GM12878 (cell line): ENCODE results near the gene RBMS1. TPM values are rescaled to one million over a fixed set of nuclear protein-coding genes. Genes with fewer than 3 reads are reported as not detected.

ENCODE experiments used
- ATAC-seq: fragments of 200-7000 bp; cut with Tn5 transposase; 3 replicates; pipeline ENCODE4 v1.9.1; 2020; ENCODE audit warnings: mild to moderate bottlenecking, moderate library complexity
- BruUV-seq: library from RNA; stranded (reverse); fragments of 400-500 nt; replicated peaks from 2 replicates; lab custom pipeline; 2021; lab: Mats Ljungman, UMichigan
- CTCF ChIA-PET: fragments of 300-600 bp; sonication (Branson Sonifier 250); formaldehyde crosslinking; extraction: SDS; loops from one replicate; lab custom pipeline; 2021; ENCODE audit warnings: inconsistent platforms; lab: Yijun Ruan, JAX
- POLR2A ChIA-PET: fragments of 350-600 bp; formaldehyde crosslinking; extraction: SDS; loops from one replicate; lab custom pipeline; 2021; ENCODE audit warnings: inconsistent platforms; lab: Charles Lee
- RAD21 ChIA-PET: fragments of 300-600 bp; sonication (Branson Sonifier 250); formaldehyde crosslinking; loops from one replicate; lab custom pipeline; 2023; ENCODE audit warnings: antibody characterized with exemption; ENCODE audit not compliant: unreplicated experiment; lab: Charles Lee
- SMC1A ChIA-PET: fragments of 300-600 bp; sonication (Branson Sonifier 250); formaldehyde crosslinking; loops from one replicate; lab custom pipeline; 2023; ENCODE audit not compliant: unreplicated experiment, uncharacterized antibody; lab: Charles Lee
- DNase-seq: peaks from one replicate; pipeline ENCODE4 v3.0.0-alpha.2; 2011; ENCODE audit warnings: low read depth, low spot score
- FAIRE-seq: peaks from 3 replicates; lab custom pipeline; 2011; peaks lifted over from hg19 to GRCh38; lab: Jason Lieb, UNC
- H2AFZ ChIP-seq: 2 replicates; pipeline ENCODE4 v1.6.0; 2011; ENCODE audit warnings: low read depth, low read length, control low read depth; ENCODE audit not compliant: control insufficient read depth
- H3K27ac ChIP-seq: 2 replicates; pipeline ENCODE4 v1.5.1; 2011; ENCODE audit warnings: control low read depth; ENCODE audit not compliant: control insufficient read depth, insufficient read depth
- H3K27me3 ChIP-seq, 2 experiments: replicated peaks in 1 of 2; 2 replicates each; pipeline versions ENCODE4 v1.6.0 to v1.6.1; 2011; ENCODE audit warnings: low read length in 1 of 2; ENCODE audit not compliant: control insufficient read depth in 2 of 2, insufficient read depth in 2 of 2
- H3K36me3 ChIP-seq, 2 experiments: 2 replicates each; pipeline ENCODE4 v1.5.1; 2011; ENCODE audit warnings: low read length in 1 of 2; ENCODE audit not compliant: control insufficient read depth in 2 of 2, insufficient read depth in 2 of 2
- H3K4me1 ChIP-seq: 2 replicates; pipeline ENCODE4 v1.6.1; 2011; ENCODE audit warnings: mild to moderate bottlenecking, low read length, moderate library complexity, mixed read lengths; ENCODE audit not compliant: control insufficient read depth, insufficient read depth
- H3K4me2 ChIP-seq: 2 replicates; pipeline ENCODE4 v1.6.0; 2011; ENCODE audit warnings: control low read depth; ENCODE audit not compliant: control insufficient read depth, insufficient read depth
- H3K4me3 ChIP-seq: fragments of 200-600 bp; sonication (generic); 2 replicates; pipeline ENCODE4 v1.5.1; 2016
- H3K79me2 ChIP-seq: 2 replicates; pipeline ENCODE4 v1.6.0; 2011; ENCODE audit warnings: low read length; ENCODE audit not compliant: control insufficient read depth, insufficient read depth
- H3K9ac ChIP-seq: 2 replicates; pipeline ENCODE4 v1.8.0; 2011; ENCODE audit warnings: low read length, control low read depth, mixed read lengths; ENCODE audit not compliant: control insufficient read depth, insufficient read depth
- H3K9me3 ChIP-seq: replicated peaks from 3 replicates; pipeline ENCODE4 v1.5.1; 2011; ENCODE audit warnings: mild to moderate bottlenecking, low read length; ENCODE audit not compliant: control insufficient read depth, insufficient read depth
- H4K20me1 ChIP-seq: 2 replicates; pipeline ENCODE4 v1.6.0; 2011; ENCODE audit not compliant: control insufficient read depth, insufficient read depth
- BACH1 ChIP-seq: fragments of 450-650 bp; IDR thresholded peaks from 2 replicates; pipeline ENCODE4 v1.6.1; 2017; ENCODE audit warnings: mild to moderate bottlenecking, borderline replicate concordance
- ESRRA ChIP-seq: IDR thresholded peaks from 2 replicates; pipeline ENCODE4 v1.6.1; 2012; ENCODE audit warnings: mild to moderate bottlenecking, low read length, improper control_type of control experiment
- HDGF ChIP-seq: fragments of 450-650 bp; IDR thresholded peaks from 2 replicates; pipeline ENCODE4 v1.6.1; 2016; ENCODE audit warnings: antibody characterized with exemption
- LARP7 ChIP-seq: fragments of 450-650 bp; IDR thresholded peaks from 2 replicates; pipeline ENCODE4 v1.6.1; 2017; ENCODE audit warnings: mild to moderate bottlenecking
- MEF2B ChIP-seq: fragments of 450-650 bp; IDR thresholded peaks from 2 replicates; pipeline ENCODE4 v1.6.1; 2018; ENCODE audit warnings: mild to moderate bottlenecking, moderate library complexity; ENCODE audit not compliant: partially characterized antibody, poor library complexity, severe bottlenecking
- MYC ChIP-seq: IDR thresholded peaks from 2 replicates; pipeline ENCODE4 v1.6.1; 2011; ENCODE audit warnings: mild to moderate bottlenecking, low read length, moderate library complexity, inconsistent platforms; ENCODE audit not compliant: insufficient read depth, insufficient replicate concordance, insufficient read length, severe bottlenecking
- NBN ChIP-seq: fragments of 450-650 bp; IDR thresholded peaks from 2 replicates; pipeline ENCODE4 v1.6.1; 2016
- RAD21 ChIP-seq: IDR thresholded peaks from 2 replicates; pipeline ENCODE4 v1.6.1; 2011; ENCODE audit warnings: mild to moderate bottlenecking, low read depth, low read length, moderate library complexity; ENCODE audit not compliant: insufficient read depth
- RB1 ChIP-seq: fragments of 450-650 bp; formaldehyde crosslinking; IDR thresholded peaks from 2 replicates; pipeline ENCODE4 v1.6.1; 2017; ENCODE audit warnings: mild to moderate bottlenecking, borderline replicate concordance
- SP1 ChIP-seq: IDR thresholded peaks from one replicate; pipeline ENCODE4 v1.6.1; 2011; ENCODE audit warnings: low read depth, low read length
- STAT1 ChIP-seq: fragments of 450-650 bp; conservative IDR thresholded peaks from 2 replicates; pipeline ENCODE4 v1.6.1; 2014; ENCODE audit warnings: antibody characterized with exemption, mild to moderate bottlenecking
- WGBS: methylation state at CpG from one replicate; pipeline ENCODE4 v1.1.6; 2016; ENCODE audit warnings: low lambda C conversion rate; ENCODE audit not compliant: insufficient replicate concordance, insufficient coverage; ENCODE audit errors: missing lambda C conversion rate; 5-methylcytosine and 5-hydroxymethylcytosine counted together
- in situ Hi-C: fragments of 300-500 bp; cut with MboI; formaldehyde crosslinking; loops from 9 replicates; pipeline ENCODE4 v1.14.3; 2018; ENCODE audit warnings: mixed read lengths
- intact Hi-C: fragments of 100-400 bp; cut with micrococcal nuclease; formaldehyde crosslinking; loops from one replicate; pipeline ENCODE4 v1.14.2; 2022; ENCODE audit not compliant: unreplicated experiment
- polyA plus RNA-seq, 11 experiments: library from polyadenylated mRNA; depleted of rRNA in 4 of 11; unstranded in 6 of 11; stranded (reverse) in 5 of 11; fragments of >200 nt; fragmentation: Nextera tagmentation in 4 of 11; fragmentation: Illumina TruSeq in 1 of 11; extraction: Ambion mirVana in 4 of 11; extraction: Trizol in 1 of 11; gene quantifications; 1 replicate in 1 of 11; 2 replicates in 10 of 11; pipeline versions ENCODE4 v1.2.1 to v1.2.3, GENCODE V29; 2011 to 2016; ENCODE audit warnings: inconsistent platforms in 2 of 11, missing spikeins in 2 of 11, low read depth in 1 of 11
- total RNA-seq, 4 experiments: library from RNA; depleted of rRNA in 3 of 4; stranded (reverse); fragments of >200 nt in 3 of 4; fragmentation: Illumina TruSeq in 1 of 4; extraction: Trizol in 1 of 4; gene quantifications; 2 replicates each; pipeline versions ENCODE4 v1.2.1 to v1.2.3, GENCODE V29; 2013 to 2021
- TF ChIP-seq, protein P1 (sequence below): IDR thresholded peaks from 2 replicates; pipeline ENCODE4 v1.6.1; 2011; ENCODE audit warnings: low read depth, mild to moderate bottlenecking, low read length, moderate library complexity, borderline replicate concordance; ENCODE audit errors: extremely low read depth
- TF ChIP-seq, protein P2 (sequence below): IDR thresholded peaks from 2 replicates; pipeline ENCODE4 v1.6.1; 2012; ENCODE audit warnings: improper control_type of control experiment, low read depth, low read length; ENCODE audit not compliant: insufficient replicate concordance

Gene RBMS1
- total and polyA plus RNA-seq, 10 of the 15 experiments (the other 5 are each of a cell fraction or from before 2014, with no cell fraction given) = 0.04 to 0.31 (median 0.17) TPM; not detected in 1

DNA sequence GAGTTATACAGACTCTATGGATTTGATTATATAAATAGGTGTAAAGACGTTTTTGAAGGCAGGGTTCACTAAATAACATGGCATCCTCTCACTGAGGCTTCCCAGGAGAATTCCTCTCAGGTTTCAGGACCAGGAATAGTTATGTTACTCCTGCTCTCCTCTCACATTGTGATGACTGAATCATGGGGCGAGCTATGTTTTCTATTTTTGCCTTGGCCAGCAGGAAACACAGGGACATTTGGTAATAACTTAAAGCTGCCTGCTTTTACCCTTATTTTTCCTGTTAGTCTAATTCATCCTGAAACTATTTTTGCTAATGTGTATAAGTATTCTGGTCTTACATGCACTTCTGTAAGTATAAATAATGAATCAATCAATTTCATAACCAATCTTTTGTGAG is 178.3 kb downstream of the RBMS1 start:
- POLR2A ChIA-PET = interaction anchor here (1.0 kb wide), 1 partner anchor 12 kb away, joined by 3 read pairs; no protein-coding TSS in a partner anchor
- intact Hi-C loops (no loop called here), in situ Hi-C loops (no loop called here)

More for the DNA sequence above, 178.3 kb downstream of the RBMS1 start:
- CTCF ChIA-PET = interaction anchor here (1.0 to 3.3 kb wide), 3 partner anchors 9 to 603 kb away, joined by 3 to 20 read pairs (median 3); no protein-coding TSS in a partner anchor
- no peaks in the 10 kb centered on the region; a peak in 1 of 4 replicates for H3K27me3 ChIP-seq
- no peak overlapping the region for H3K4me3 ChIP-seq
- no TSS peak for BruUV-seq
- no peaks in the 10 kb centered on the region for H4K20me1 ChIP-seq
- RAD21 ChIA-PET = interaction anchor here (1.0 kb wide), 1 partner anchor 8 kb away, joined by 3 read pairs; no protein-coding TSS in a partner anchor
- no peaks in the 10 kb centered on the region for H3K36me3 ChIP-seq
- FAIRE-seq (no peak), ATAC-seq (no peak), DNase-seq (no peak)
- H3K9me3 ChIP-seq = no peaks in the 10 kb centered on the region
- H3K4me1 ChIP-seq = no peaks in the 10 kb centered on the region
- H2AFZ ChIP-seq = no peak overlapping the region
- H3K27ac ChIP-seq = no peak overlapping the region
- 3% methylated on average over 2 of the region's 2 CpGs for WGBS
- H3K9ac ChIP-seq = no peak overlapping the region
- SMC1A ChIA-PET = interaction anchor here (1.0 to 3.4 kb wide), 2 partner anchors 9 to 113 kb away, joined by 3 to 21 read pairs; no protein-coding TSS in a partner anchor
- H3K79me2 ChIP-seq = no peaks in the 10 kb centered on the region
- no peak overlapping the region for H3K4me2 ChIP-seq
- TF ChIP-seq LARP7 = no peak
- TF ChIP-seq NBN = no peak
- TF ChIP-seq, protein P1, sequence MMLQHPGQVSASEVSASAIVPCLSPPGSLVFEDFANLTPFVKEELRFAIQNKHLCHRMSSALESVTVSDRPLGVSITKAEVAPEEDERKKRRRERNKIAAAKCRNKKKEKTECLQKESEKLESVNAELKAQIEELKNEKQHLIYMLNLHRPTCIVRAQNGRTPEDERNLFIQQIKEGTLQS = no peak
- TF ChIP-seq STAT1 = no peak
- TF ChIP-seq, protein P2, sequence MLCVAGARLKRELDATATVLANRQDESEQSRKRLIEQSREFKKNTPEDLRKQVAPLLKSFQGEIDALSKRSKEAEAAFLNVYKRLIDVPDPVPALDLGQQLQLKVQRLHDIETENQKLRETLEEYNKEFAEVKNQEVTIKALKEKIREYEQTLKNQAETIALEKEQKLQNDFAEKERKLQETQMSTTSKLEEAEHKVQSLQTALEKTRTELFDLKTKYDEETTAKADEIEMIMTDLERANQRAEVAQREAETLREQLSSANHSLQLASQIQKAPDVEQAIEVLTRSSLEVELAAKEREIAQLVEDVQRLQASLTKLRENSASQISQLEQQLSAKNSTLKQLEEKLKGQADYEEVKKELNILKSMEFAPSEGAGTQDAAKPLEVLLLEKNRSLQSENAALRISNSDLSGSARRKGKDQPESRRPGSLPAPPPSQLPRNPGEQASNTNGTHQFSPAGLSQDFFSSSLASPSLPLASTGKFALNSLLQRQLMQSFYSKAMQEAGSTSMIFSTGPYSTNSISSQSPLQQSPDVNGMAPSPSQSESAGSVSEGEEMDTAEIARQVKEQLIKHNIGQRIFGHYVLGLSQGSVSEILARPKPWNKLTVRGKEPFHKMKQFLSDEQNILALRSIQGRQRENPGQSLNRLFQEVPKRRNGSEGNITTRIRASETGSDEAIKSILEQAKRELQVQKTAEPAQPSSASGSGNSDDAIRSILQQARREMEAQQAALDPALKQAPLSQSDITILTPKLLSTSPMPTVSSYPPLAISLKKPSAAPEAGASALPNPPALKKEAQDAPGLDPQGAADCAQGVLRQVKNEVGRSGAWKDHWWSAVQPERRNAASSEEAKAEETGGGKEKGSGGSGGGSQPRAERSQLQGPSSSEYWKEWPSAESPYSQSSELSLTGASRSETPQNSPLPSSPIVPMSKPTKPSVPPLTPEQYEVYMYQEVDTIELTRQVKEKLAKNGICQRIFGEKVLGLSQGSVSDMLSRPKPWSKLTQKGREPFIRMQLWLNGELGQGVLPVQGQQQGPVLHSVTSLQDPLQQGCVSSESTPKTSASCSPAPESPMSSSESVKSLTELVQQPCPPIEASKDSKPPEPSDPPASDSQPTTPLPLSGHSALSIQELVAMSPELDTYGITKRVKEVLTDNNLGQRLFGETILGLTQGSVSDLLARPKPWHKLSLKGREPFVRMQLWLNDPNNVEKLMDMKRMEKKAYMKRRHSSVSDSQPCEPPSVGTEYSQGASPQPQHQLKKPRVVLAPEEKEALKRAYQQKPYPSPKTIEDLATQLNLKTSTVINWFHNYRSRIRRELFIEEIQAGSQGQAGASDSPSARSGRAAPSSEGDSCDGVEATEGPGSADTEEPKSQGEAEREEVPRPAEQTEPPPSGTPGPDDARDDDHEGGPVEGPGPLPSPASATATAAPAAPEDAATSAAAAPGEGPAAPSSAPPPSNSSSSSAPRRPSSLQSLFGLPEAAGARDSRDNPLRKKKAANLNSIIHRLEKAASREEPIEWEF = no peak
- no peak for TF ChIP-seq RAD21
- TF ChIP-seq HDGF = no peak
- TF ChIP-seq MYC = no peak
- TF ChIP-seq SP1 = no peak
- no peak for TF ChIP-seq RB1
- no peak for TF ChIP-seq ESRRA
- no peak for TF ChIP-seq MEF2B
- no peak for TF ChIP-seq BACH1
